Caco-2 (cell line): ENCODE results near the gene COTL1. TPM values are rescaled to one million over a fixed set of nuclear protein-coding genes. Genes with fewer than 3 reads are reported as not detected.
A peak's percentile ranks its signal among the peaks of the same experiment; 100 is the strongest.

ENCODE experiments used
- BruUV-seq: library from RNA; stranded (reverse); fragments of 400-500 nt; replicated peaks from 2 replicates; lab custom pipeline; 2021; lab: Mats Ljungman, UMichigan
- CTCF ChIA-PET: fragments of 300-600 bp; sonication (Branson Sonifier 250); formaldehyde crosslinking; loops from one replicate; lab custom pipeline; 2022; ENCODE audit warnings: antibody characterized with exemption; lab: Charles Lee
- POLR2A ChIA-PET: fragments of 300-600 bp; sonication (Branson Sonifier 250); formaldehyde crosslinking; loops from one replicate; lab custom pipeline; 2022; ENCODE audit warnings: antibody characterized with exemption; lab: Charles Lee
- DNase-seq, 2 experiments: peaks; one replicate each; pipeline versions ENCODE4 v3.0.0 to v3.0.0-alpha.2; 2020 to 2022
- H3K27me3 ChIP-seq: replicated peaks from 2 replicates; pipeline ENCODE4 v1.6.0; 2011; ENCODE audit warnings: low read length; ENCODE audit not compliant: control insufficient read depth, insufficient read depth
- H3K36me3 ChIP-seq: 2 replicates; pipeline ENCODE4 v1.5.1; 2011; ENCODE audit warnings: low read length; ENCODE audit not compliant: control insufficient read depth, insufficient read depth
- H3K4me1 ChIP-seq: fragments of 250-450 bp; sonication (Bioruptor Pico); 2 replicates; pipeline ENCODE4 v1.5.1; 2020; ENCODE audit warnings: mild to moderate bottlenecking
- H3K4me3 ChIP-seq: 2 replicates; pipeline ENCODE4 v1.5.1; 2011; ENCODE audit warnings: low read depth, mild to moderate bottlenecking, control low read depth, low read length
- H3K9me3 ChIP-seq: fragments of 250-450 bp; sonication (Bioruptor Pico); 2 replicates; pipeline ENCODE4 v1.5.1; 2020; ENCODE audit warnings: mild to moderate bottlenecking, moderate library complexity
- H3K27ac Mint-ChIP-seq: one replicate; pipeline ENCODE4 v1.8.0; 2022; ENCODE audit warnings: mixed read lengths; ENCODE audit not compliant: unreplicated experiment
- H3K27me3 Mint-ChIP-seq: one replicate; pipeline ENCODE4 v1.8.0; 2022; ENCODE audit warnings: mixed read lengths; ENCODE audit not compliant: insufficient read depth, unreplicated experiment
- H3K36me3 Mint-ChIP-seq: one replicate; pipeline ENCODE4 v1.8.0; 2022; ENCODE audit warnings: mild to moderate bottlenecking, mixed read lengths; ENCODE audit not compliant: insufficient read depth, unreplicated experiment
- H3K4me1 Mint-ChIP-seq: one replicate; pipeline ENCODE4 v1.8.0; 2022; ENCODE audit warnings: low read depth, mixed read lengths; ENCODE audit not compliant: unreplicated experiment
- H3K4me3 Mint-ChIP-seq: one replicate; pipeline ENCODE4 v1.8.0; 2022; ENCODE audit warnings: mild to moderate bottlenecking, moderate library complexity, mixed read lengths; ENCODE audit not compliant: unreplicated experiment
- H3K9me3 Mint-ChIP-seq: one replicate; pipeline ENCODE4 v1.8.0; 2022; ENCODE audit warnings: mixed read lengths; ENCODE audit not compliant: unreplicated experiment
- CTCF ChIP-seq, 2 experiments: fragments of 200-600 bp in 1 of 2; IDR thresholded peaks; 1 replicate in 1 of 2; 2 replicates in 1 of 2; pipeline versions ENCODE4 v1.5.1 to v1.8.0; 2011 to 2022; ENCODE audit warnings: antibody characterized with exemption in 1 of 2, control low read depth in 1 of 2, inconsistent platforms in 1 of 2, low read depth in 1 of 2, low read length in 1 of 2, mild to moderate bottlenecking in 1 of 2, moderate library complexity in 1 of 2; ENCODE audit not compliant: insufficient read depth in 1 of 2, severe bottlenecking in 1 of 2, unreplicated experiment in 1 of 2
- intact Hi-C: fragments of 100-400 bp; cut with micrococcal nuclease; formaldehyde crosslinking; loops from one replicate; pipeline ENCODE4 v1.10.0; 2022; ENCODE audit not compliant: unreplicated experiment
- total RNA-seq: library from RNA; stranded (reverse); gene quantifications from 2 replicates; pipeline ENCODE4 v1.2.3, GENCODE V29; 2022

Gene COTL1
- total RNA-seq, 1 experiment from 2014 or later: 434 TPM

DNA sequence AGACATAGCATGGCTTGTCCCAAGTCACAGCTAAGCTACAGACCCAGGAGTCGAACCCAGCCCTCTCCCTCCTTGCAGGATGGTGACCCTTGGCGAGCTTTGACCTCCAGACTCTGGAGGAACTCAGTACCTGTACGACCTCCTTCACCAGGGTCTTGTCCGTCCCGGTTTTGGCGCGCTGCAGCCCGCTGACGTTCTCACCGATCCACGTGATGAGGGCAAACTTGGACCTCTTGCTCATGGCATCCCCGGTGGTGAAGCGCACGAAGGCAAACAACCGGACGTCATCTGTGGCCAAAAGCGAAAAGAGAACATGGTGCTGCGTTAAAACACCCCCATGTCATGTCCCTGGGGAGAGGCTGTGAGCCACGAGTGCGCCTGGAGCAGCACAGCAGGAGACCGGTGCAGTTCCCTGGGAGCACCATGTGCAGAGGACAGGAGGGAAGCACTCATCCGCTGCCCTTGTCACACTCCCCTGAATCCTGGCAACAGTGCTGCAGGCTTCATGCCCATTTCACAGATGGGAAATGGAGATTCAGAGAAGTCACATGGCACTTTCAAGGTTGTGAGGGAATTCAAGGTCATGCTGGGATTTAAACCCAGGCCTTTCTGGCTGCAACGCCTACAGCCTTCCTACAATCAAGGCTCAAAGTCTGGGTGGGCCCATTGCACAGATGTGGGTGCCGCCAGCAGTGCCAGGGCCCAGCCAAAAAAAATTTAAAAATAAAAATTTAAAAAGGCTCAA, 27.7 kb downstream of the COTL1 start:
- Mint-ChIP-seq H3K9me3 (no peaks in the 10 kb centered on the region), H3K36me3 (peaks cover 80% of the 10 kb centered on the region), H3K4me1 (peaks cover 16% of the 10 kb centered on the region), H3K4me3 (no peak overlapping the region), H3K27me3 (no peaks in the 10 kb centered on the region), H3K27ac (no peak overlapping the region)
- H3K4me3 ChIP-seq: no peak overlapping the region
- no peaks in the 10 kb centered on the region; the same call in 1 of the 2 replicates for H3K36me3 ChIP-seq
- no peak for TF ChIP-seq CTCF (IDR thresholded peaks at IDR 0.05; ENCODE audit: insufficient read depth in 1 of 2, low read depth in 1 of 2, low read length in 1 of 2, severe bottlenecking in 1 of 2, unreplicated experiment in 1 of 2)
- ChIA-PET POLR2A (no interaction called here), CTCF (no interaction called here)
- BruUV-seq: no TSS peak
- no peak for DNase-seq
- H3K27me3 ChIP-seq: no peaks in the 10 kb centered on the region
- H3K9me3 ChIP-seq: no peaks in the 10 kb centered on the region
- intact Hi-C loops: no loop called here
- peaks cover 11% of the 10 kb centered on the region for H3K4me1 ChIP-seq

DNA sequence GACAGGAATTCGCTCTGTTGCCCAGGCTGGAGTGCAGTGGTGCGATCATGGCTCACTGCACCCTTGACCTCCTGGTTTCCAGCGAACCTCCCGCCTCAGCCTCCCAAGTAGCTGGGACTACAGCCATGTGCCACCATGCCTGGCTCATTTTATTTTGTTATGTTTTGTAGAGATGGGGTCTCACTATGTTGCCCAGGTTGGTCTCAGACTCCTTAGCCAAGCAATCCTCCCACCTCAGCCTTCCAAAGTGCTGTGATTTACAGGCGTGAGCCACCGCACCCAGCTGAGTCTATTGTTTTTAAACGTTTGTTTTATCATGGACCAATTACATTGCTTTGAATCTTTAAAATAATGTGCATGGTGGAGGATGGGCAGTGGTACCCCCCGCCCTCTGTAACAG, 28.9 kb downstream of the COTL1 start:
- BruUV-seq: no TSS peak

GRCh38 chr16:84585886-84586285, 32.0 kb downstream of the COTL1 start:
- Histone ChIP-seq H3K27me3 (no peaks in the 10 kb centered on the region), H3K9me3 (no peaks in the 10 kb centered on the region), H3K4me3 (no peak overlapping the region), H3K36me3 (no peaks in the 10 kb centered on the region; the same call in 1 of the 2 replicates), H3K4me1 (peaks cover 17% of the 10 kb centered on the region)
- Mint-ChIP-seq H3K9me3 (no peaks in the 10 kb centered on the region), H3K36me3 (peaks cover 65% of the 10 kb centered on the region), H3K27ac (no peak overlapping the region), H3K4me1 (peaks cover 17% of the 10 kb centered on the region), H3K27me3 (no peaks in the 10 kb centered on the region), H3K4me3 (no peak overlapping the region)
- intact Hi-C loops: no loop called here
- POLR2A ChIA-PET: interaction anchor here (0.9 kb wide), 1 partner anchor 32 kb away, joined by 3 read pairs; the partner anchor contains the start of gene COTL1
- DNase-seq: peak in 1 of 2 experiments; percentile 46
- BruUV-seq: no TSS peak
- TF ChIP-seq CTCF (IDR thresholded peaks at IDR 0.05; ENCODE audit: insufficient read depth in 1 of 2, low read depth in 1 of 2, low read length in 1 of 2, severe bottlenecking in 1 of 2, unreplicated experiment in 1 of 2): no peak
- CTCF ChIA-PET: interaction anchor here (0.7 kb wide), 1 partner anchor 82 kb away, joined by 3 read pairs; no protein-coding TSS in a partner anchor

More for the DNA sequence above, 28.9 kb downstream of the COTL1 start:
- peaks cover 78% of the 10 kb centered on the region for H3K36me3 Mint-ChIP-seq
- H3K9me3 ChIP-seq: no peaks in the 10 kb centered on the region
- ChIA-PET CTCF (interaction anchor here (0.7 kb wide), 1 partner anchor 78 kb away, joined by 3 read pairs; no protein-coding TSS in a partner anchor), POLR2A (no interaction called here)
- no peak overlapping the region for H3K4me3 Mint-ChIP-seq
- no peak for TF ChIP-seq CTCF (IDR thresholded peaks at IDR 0.05; ENCODE audit: insufficient read depth in 1 of 2, low read depth in 1 of 2, low read length in 1 of 2, severe bottlenecking in 1 of 2, unreplicated experiment in 1 of 2)
- no peaks in the 10 kb centered on the region for H3K9me3 Mint-ChIP-seq
- no peak overlapping the region for H3K4me3 ChIP-seq
- H3K27ac Mint-ChIP-seq: no peak overlapping the region
- no peak for DNase-seq
- H3K4me1 ChIP-seq: peaks cover 4% of the 10 kb centered on the region
- H3K27me3 ChIP-seq: no peaks in the 10 kb centered on the region
- intact Hi-C loops: no loop called here
- peaks cover 15% of the 10 kb centered on the region for H3K4me1 Mint-ChIP-seq
- no peaks in the 10 kb centered on the region; the same call in 1 of the 2 replicates for H3K36me3 ChIP-seq
- no peaks in the 10 kb centered on the region for H3K27me3 Mint-ChIP-seq
